HG02642 (cell line): ENCODE measurements around the gene SLC52A1.

Experiments used
- ATAC-seq: cut with Tn5 transposase; IDR thresholded peaks from one replicate; pipeline ENCODE4 v1.9.1; 2021; ENCODE audit warnings: mild to moderate bottlenecking; ENCODE audit not compliant: unreplicated experiment, poor library complexity

SLC52A1 gene

GRCh38 chr17:4997302-4998026 lies 37.8 kb downstream of the SLC52A1 start, which contains the start of the genes INCA1 and KIF1C:
Gene INCA1 (minus strand): TSS chr17:4997522. CDS start chr17:4994437, 3,085 bp downstream.
Gene KIF1C (plus strand): TSS chr17:4997950. CDS start chr17:5000247, 2,297 bp downstream.
- peak; percentile 86 for ATAC-seq

- no peak for ATAC-seq
Observed at GRCh38 chr17:4994081-4994595, 41.1 kb downstream of the SLC52A1 start.

DNA sequence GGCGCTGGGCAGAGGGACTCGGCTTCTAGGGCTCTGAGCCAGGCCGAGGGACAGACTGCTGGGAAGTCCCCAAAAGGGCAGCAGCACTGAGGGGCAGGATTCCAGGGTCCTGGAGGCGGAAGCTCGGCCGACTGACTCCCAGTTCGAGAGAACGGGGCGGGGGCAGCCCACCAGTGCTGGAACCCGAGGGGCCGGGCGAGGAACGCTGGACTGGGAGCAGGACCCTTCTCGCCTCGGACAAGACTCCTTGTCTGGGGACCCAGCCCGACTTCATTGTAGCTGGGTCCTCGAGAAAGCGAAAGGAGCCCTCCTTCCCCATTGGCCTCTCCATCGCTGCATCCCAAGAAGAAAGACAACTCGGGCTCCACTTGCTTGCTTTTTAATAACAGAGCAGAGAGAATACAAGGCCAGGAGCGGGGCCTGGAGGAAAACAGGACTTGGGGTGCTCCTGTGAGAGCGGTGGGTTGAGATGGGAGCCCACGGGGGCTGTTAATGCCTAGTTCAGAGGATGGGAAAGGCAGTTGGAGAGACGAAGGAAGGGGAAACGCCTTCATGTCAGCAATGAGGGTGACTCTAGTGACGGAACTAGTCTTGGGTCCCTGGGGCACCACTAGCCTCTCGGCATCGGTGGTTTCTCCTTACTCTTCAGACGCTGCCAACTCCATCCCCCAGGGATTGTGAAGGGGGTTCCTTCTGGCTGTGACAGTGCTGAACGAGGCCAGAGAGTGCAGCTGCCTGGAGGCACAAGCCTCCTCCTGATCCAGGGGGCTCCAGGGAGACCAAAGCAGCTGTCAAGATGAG lies 47.3 kb downstream of the SLC52A1 start:
- no peak for ATAC-seq

GRCh38 chr17:4986951-4987766 lies 48.1 kb downstream of the SLC52A1 start, which contains the start of gene CAMTA2:
Gene CAMTA2 (minus strand): TSS chr17:4987675. CDS start chr17:4986222, 1,453 bp downstream.
- peak; percentile 77 for ATAC-seq

DNA sequence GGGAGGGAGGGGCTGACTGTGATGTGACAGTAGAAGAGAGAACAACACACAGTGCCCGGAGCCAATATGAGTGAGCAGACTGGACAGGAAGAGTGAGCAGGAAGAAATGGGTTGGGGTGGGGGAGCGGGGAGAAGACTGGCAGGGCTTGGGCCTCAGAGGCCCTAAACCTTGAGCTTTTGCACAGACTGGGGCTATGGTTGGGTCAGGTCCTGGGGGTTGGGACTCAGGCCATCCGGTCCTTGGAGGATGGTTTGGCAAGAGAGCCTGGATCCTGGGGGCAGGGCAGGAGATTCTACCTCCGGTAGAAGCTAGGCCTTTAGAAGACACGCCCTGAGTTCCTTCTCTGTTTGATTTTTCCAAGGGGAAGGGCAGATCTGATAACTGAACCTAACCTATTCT lies 48.8 kb downstream of the SLC52A1 start:
- no peak for ATAC-seq
